Caco-2 (cell line): ENCODE measurements around the gene XCL1. TPM values are rescaled to one million over a fixed set of nuclear protein-coding genes. Genes with fewer than 3 reads are reported as not detected.
A peak's percentile ranks its signal among the peaks of the same experiment; 100 is the strongest.

Experiments used
- BruUV-seq: library from RNA; stranded (reverse); fragments of 400-500 nt; replicated peaks from 2 replicates; lab custom pipeline; 2021; lab: Mats Ljungman, UMichigan
- CTCF ChIA-PET: fragments of 300-600 bp; sonication (Branson Sonifier 250); formaldehyde crosslinking; loops from one replicate; lab custom pipeline; 2022; ENCODE audit warnings: antibody characterized with exemption; lab: Charles Lee
- POLR2A ChIA-PET: fragments of 300-600 bp; sonication (Branson Sonifier 250); formaldehyde crosslinking; loops from one replicate; lab custom pipeline; 2022; ENCODE audit warnings: antibody characterized with exemption; lab: Charles Lee
- DNase-seq, 2 experiments: peaks; one replicate each; pipeline versions ENCODE4 v3.0.0 to v3.0.0-alpha.2; 2020 to 2022
- H3K27me3 ChIP-seq: replicated peaks from 2 replicates; pipeline ENCODE4 v1.6.0; 2011; ENCODE audit warnings: low read length; ENCODE audit not compliant: control insufficient read depth, insufficient read depth
- H3K36me3 ChIP-seq: 2 replicates; pipeline ENCODE4 v1.5.1; 2011; ENCODE audit warnings: low read length; ENCODE audit not compliant: control insufficient read depth, insufficient read depth
- H3K4me1 ChIP-seq: fragments of 250-450 bp; sonication (Bioruptor Pico); 2 replicates; pipeline ENCODE4 v1.5.1; 2020; ENCODE audit warnings: mild to moderate bottlenecking
- H3K4me3 ChIP-seq: 2 replicates; pipeline ENCODE4 v1.5.1; 2011; ENCODE audit warnings: low read depth, mild to moderate bottlenecking, control low read depth, low read length
- H3K9me3 ChIP-seq: fragments of 250-450 bp; sonication (Bioruptor Pico); 2 replicates; pipeline ENCODE4 v1.5.1; 2020; ENCODE audit warnings: mild to moderate bottlenecking, moderate library complexity
- H3K27ac Mint-ChIP-seq: one replicate; pipeline ENCODE4 v1.8.0; 2022; ENCODE audit warnings: mixed read lengths; ENCODE audit not compliant: unreplicated experiment
- H3K27me3 Mint-ChIP-seq: one replicate; pipeline ENCODE4 v1.8.0; 2022; ENCODE audit warnings: mixed read lengths; ENCODE audit not compliant: insufficient read depth, unreplicated experiment
- H3K36me3 Mint-ChIP-seq: one replicate; pipeline ENCODE4 v1.8.0; 2022; ENCODE audit warnings: mild to moderate bottlenecking, mixed read lengths; ENCODE audit not compliant: insufficient read depth, unreplicated experiment
- H3K4me1 Mint-ChIP-seq: one replicate; pipeline ENCODE4 v1.8.0; 2022; ENCODE audit warnings: low read depth, mixed read lengths; ENCODE audit not compliant: unreplicated experiment
- H3K4me3 Mint-ChIP-seq: one replicate; pipeline ENCODE4 v1.8.0; 2022; ENCODE audit warnings: mild to moderate bottlenecking, moderate library complexity, mixed read lengths; ENCODE audit not compliant: unreplicated experiment
- H3K9me3 Mint-ChIP-seq: one replicate; pipeline ENCODE4 v1.8.0; 2022; ENCODE audit warnings: mixed read lengths; ENCODE audit not compliant: unreplicated experiment
- intact Hi-C: fragments of 100-400 bp; cut with micrococcal nuclease; formaldehyde crosslinking; loops from one replicate; pipeline ENCODE4 v1.10.0; 2022; ENCODE audit not compliant: unreplicated experiment
- total RNA-seq: library from RNA; stranded (reverse); gene quantifications from 2 replicates; pipeline ENCODE4 v1.2.3, GENCODE V29; 2022
- TF ChIP-seq, protein P1 (sequence below), 2 experiments: fragments of 200-600 bp in 1 of 2; IDR thresholded peaks; 1 replicate in 1 of 2; 2 replicates in 1 of 2; pipeline versions ENCODE4 v1.5.1 to v1.8.0; 2011 to 2022; ENCODE audit warnings: antibody characterized with exemption in 1 of 2, control low read depth in 1 of 2, inconsistent platforms in 1 of 2, low read depth in 1 of 2, low read length in 1 of 2, mild to moderate bottlenecking in 1 of 2, moderate library complexity in 1 of 2; ENCODE audit not compliant: insufficient read depth in 1 of 2, severe bottlenecking in 1 of 2, unreplicated experiment in 1 of 2

The XCL1 gene
- total RNA-seq, 1 experiment from 2014 or later = 3.4 TPM

DNA sequence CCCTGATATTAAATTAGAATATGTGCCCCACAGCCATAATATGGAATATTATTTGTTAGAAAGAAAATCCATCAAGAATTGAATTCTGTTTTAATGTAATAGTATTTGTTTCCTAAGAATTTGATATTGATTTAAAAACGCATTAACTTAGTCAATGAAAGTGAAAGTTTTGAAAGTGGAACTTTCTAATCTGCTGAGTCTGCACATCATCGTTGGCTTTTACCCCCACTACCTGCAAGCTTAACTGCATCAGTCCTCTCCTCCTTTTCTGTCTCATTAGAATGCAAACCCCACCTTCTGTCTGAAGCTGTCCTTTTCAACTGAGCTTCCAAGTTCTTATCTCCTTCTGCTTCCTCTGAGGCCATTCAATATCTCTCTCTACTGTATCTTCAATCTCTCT lies 42.5 kb downstream of the XCL1 start:
- no TSS peak for BruUV-seq
- no peak for DNase-seq
- TF ChIP-seq, protein P1, sequence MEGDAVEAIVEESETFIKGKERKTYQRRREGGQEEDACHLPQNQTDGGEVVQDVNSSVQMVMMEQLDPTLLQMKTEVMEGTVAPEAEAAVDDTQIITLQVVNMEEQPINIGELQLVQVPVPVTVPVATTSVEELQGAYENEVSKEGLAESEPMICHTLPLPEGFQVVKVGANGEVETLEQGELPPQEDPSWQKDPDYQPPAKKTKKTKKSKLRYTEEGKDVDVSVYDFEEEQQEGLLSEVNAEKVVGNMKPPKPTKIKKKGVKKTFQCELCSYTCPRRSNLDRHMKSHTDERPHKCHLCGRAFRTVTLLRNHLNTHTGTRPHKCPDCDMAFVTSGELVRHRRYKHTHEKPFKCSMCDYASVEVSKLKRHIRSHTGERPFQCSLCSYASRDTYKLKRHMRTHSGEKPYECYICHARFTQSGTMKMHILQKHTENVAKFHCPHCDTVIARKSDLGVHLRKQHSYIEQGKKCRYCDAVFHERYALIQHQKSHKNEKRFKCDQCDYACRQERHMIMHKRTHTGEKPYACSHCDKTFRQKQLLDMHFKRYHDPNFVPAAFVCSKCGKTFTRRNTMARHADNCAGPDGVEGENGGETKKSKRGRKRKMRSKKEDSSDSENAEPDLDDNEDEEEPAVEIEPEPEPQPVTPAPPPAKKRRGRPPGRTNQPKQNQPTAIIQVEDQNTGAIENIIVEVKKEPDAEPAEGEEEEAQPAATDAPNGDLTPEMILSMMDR (IDR thresholded peaks at IDR 0.05; ENCODE audit: insufficient read depth in 1 of 2, low read depth in 1 of 2, low read length in 1 of 2, severe bottlenecking in 1 of 2, unreplicated experiment in 1 of 2) = no peak
- Histone ChIP-seq H3K27me3 (no peaks in the 10 kb centered on the region), H3K4me1 (peaks cover 9% of the 10 kb centered on the region; the same call in 1 of the 2 replicates), H3K36me3 (no peaks in the 10 kb centered on the region), H3K4me3 (no peak overlapping the region), H3K9me3 (no peaks in the 10 kb centered on the region)
- Mint-ChIP-seq H3K36me3 (no peaks in the 10 kb centered on the region), H3K9me3 (no peaks in the 10 kb centered on the region), H3K27me3 (no peaks in the 10 kb centered on the region), H3K4me1 (no peaks in the 10 kb centered on the region), H3K27ac (no peak overlapping the region), H3K4me3 (no peak overlapping the region)
- POLR2A ChIA-PET = no interaction called here
- intact Hi-C loops = no loop called here
- CTCF ChIA-PET = interaction anchor here (1.0 to 1.1 kb wide), 2 partner anchors 15 to 19 kb away, joined by 3 to 4 read pairs; no protein-coding TSS in a partner anchor

DNA sequence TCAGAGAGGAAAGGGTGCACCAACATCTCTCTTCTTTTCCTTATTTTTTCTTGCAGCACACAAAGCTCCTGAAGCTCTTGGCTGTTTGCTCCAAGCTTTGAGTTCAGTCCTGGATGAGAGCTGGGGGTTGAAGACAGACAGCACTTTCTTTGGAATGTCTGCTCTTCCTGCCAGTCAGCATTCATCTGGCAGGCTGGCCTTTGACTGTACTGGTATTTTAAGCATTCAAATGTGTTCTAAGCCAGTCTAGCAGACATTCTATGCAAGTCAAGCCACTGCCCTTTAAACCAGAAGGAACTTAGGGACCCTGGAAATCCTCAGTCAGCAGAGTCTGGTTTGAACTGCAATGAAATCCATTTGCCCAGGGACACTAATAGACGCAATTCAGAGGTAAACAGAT lies 45.0 kb downstream of the XCL1 start:
- Histone ChIP-seq H3K9me3 (no peaks in the 10 kb centered on the region), H3K36me3 (no peaks in the 10 kb centered on the region), H3K4me1 (peaks cover 9% of the 10 kb centered on the region; the same call in 1 of the 2 replicates), H3K27me3 (no peaks in the 10 kb centered on the region), H3K4me3 (no peak overlapping the region)
- Mint-ChIP-seq H3K4me1 (no peaks in the 10 kb centered on the region), H3K4me3 (no peak overlapping the region), H3K27ac (no peak overlapping the region), H3K27me3 (no peaks in the 10 kb centered on the region), H3K36me3 (no peaks in the 10 kb centered on the region), H3K9me3 (no peaks in the 10 kb centered on the region)
- DNase-seq = peak; percentile 45 to 51
- TF ChIP-seq, protein P1 (IDR thresholded peaks at IDR 0.05; ENCODE audit: insufficient read depth in 1 of 2, low read depth in 1 of 2, low read length in 1 of 2, severe bottlenecking in 1 of 2, unreplicated experiment in 1 of 2) = no peak
- BruUV-seq = no TSS peak
- intact Hi-C loops = no loop called here
- CTCF ChIA-PET = interaction anchor here (1.4 kb wide), 1 partner anchor 18 kb away, joined by 3 read pairs; no protein-coding TSS in a partner anchor
- POLR2A ChIA-PET = no interaction called here

DNA sequence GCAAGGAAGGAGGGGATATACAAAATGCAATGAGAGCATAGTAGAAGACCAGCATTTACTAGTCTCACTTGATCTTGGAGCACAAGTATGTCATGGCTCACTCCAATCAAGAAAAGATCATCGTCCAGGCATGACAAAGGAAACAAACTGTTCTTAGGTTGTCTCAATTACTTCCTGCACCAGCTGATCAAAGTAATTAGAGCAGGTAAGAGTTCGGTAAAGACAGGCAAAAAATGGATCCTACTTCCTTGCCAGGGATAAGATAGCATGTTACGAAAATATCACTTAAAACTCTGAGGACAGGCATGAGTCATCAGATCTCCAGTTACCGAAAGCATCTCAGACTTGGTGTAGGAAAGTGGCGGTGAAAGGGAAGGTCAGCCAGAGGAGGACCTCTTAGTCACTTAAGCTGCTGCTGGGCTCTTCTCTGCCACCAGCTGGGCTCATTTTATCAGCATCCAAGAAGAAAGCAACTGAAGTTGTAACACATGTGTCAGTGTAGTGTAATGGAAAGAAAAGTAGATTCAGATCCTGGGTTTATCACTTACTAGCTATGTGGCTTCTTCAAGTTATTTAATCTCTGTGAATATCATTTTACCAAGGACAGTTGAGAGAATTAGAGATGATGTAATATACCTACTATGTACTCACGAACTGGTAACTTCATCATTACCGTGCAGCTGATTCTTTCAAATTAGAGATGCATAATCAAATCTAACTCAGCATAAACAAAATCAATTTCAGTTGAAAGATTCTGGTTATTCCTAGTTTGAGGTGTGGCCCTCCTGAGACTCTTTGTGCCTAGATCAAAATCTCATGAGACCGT lies 46.8 kb downstream of the XCL1 start:
- intact Hi-C loops = no loop called here
- Histone ChIP-seq H3K36me3 (no peaks in the 10 kb centered on the region), H3K4me3 (no peak overlapping the region), H3K9me3 (no peaks in the 10 kb centered on the region), H3K27me3 (no peaks in the 10 kb centered on the region), H3K4me1 (peaks cover 9% of the 10 kb centered on the region; the same call in 1 of the 2 replicates)
- Mint-ChIP-seq H3K27ac (no peak overlapping the region), H3K9me3 (no peaks in the 10 kb centered on the region), H3K36me3 (no peaks in the 10 kb centered on the region), H3K4me3 (no peak overlapping the region), H3K4me1 (no peaks in the 10 kb centered on the region), H3K27me3 (no peaks in the 10 kb centered on the region)
- ChIA-PET POLR2A (no interaction called here), CTCF (no interaction called here)
- no TSS peak for BruUV-seq
- no peak for DNase-seq
- TF ChIP-seq, protein P1 (IDR thresholded peaks at IDR 0.05; ENCODE audit: insufficient read depth in 1 of 2, low read depth in 1 of 2, low read length in 1 of 2, severe bottlenecking in 1 of 2, unreplicated experiment in 1 of 2) = no peak
